A549 (cell line): ENCODE data around the gene SUSD3. TPM values are rescaled to one million over a fixed set of nuclear protein-coding genes. Genes with fewer than 3 reads are reported as not detected.

ENCODE experiments used
- ATAC-seq, 2 experiments: fragments of 200-7000 bp in 1 of 2; fragments of >200 bp in 1 of 2; cut with Nextera tagmentation in 1 of 2; cut with Tn5 transposase in 1 of 2; 3 replicates each; pipeline versions ENCODE4 v1.8.0 to v1.9.1; 2018 to 2020; ENCODE audit warnings: mild to moderate bottlenecking in 1 of 2, moderate library complexity in 1 of 2
- CTCF ChIA-PET: fragments of 300-600 bp; sonication (Branson Sonifier 250); formaldehyde crosslinking; extraction: SDS; loops from one replicate; lab custom pipeline; 2021; ENCODE audit warnings: antibody characterized with exemption, inconsistent platforms; lab: Yijun Ruan, JAX
- POLR2A ChIA-PET: fragments of 350-600 bp; formaldehyde crosslinking; extraction: SDS; loops from one replicate; lab custom pipeline; 2021; ENCODE audit warnings: antibody characterized with exemption, inconsistent platforms; lab: Yijun Ruan, JAX
- DNase-seq, 2 experiments: peaks; one replicate each; pipeline versions ENCODE4 v3.0.0 to v3.0.0-alpha.2; 2011 to 2016; ENCODE audit warnings: low read depth in 1 of 2, low spot score in 1 of 2
- FAIRE-seq: peaks from 2 replicates; lab custom pipeline; 2011; peaks lifted over from hg19 to GRCh38; lab: Jason Lieb, UNC
- H3K27ac ChIP-seq, 2 experiments: fragments of >200 bp; sonication (Bioruptor Twin); formaldehyde crosslinking; 3 replicates each; pipeline ENCODE4 v1.5.1; 2016 to 2017
- H3K4me1 ChIP-seq: fragments of >200 bp; sonication (Bioruptor Twin); formaldehyde crosslinking; 3 replicates; pipeline ENCODE4 v1.6.1; 2016
- H3K4me2 ChIP-seq: fragments of >200 bp; sonication (Bioruptor Twin); formaldehyde crosslinking; 3 replicates; pipeline ENCODE4 v1.6.1; 2016
- H3K4me3 ChIP-seq: fragments of >200 bp; sonication (Bioruptor Twin); formaldehyde crosslinking; 3 replicates; pipeline ENCODE4 v1.5.1; 2016
- H3K9me3 ChIP-seq: fragments of >200 bp; sonication (Bioruptor Twin); formaldehyde crosslinking; 3 replicates; pipeline ENCODE4 v1.6.1; 2016
- ATOH8 ChIP-seq: fragments of 250-450 bp; sonication (Bioruptor Pico); IDR thresholded peaks from 2 replicates; pipeline ENCODE4 v1.5.0; 2020; ENCODE audit warnings: low read depth, mild to moderate bottlenecking, moderate library complexity
- CBX8 ChIP-seq: fragments of 200-600 bp; sonication (generic); IDR thresholded peaks from 2 replicates; pipeline ENCODE4 v1.6.1; 2016
- CEBPB ChIP-seq, 2 experiments: fragments of >200 bp in 1 of 2; sonication (Bioruptor Twin) in 1 of 2; formaldehyde crosslinking in 1 of 2; IDR thresholded peaks; 2 replicates each; pipeline ENCODE4 v1.6.1; 2012 to 2016
- CHD2 ChIP-seq: fragments of 150-350 bp; IDR thresholded peaks from 2 replicates; pipeline ENCODE4 v1.6.1; 2014; ENCODE audit warnings: low read length; ENCODE audit not compliant: partially characterized antibody
- CHD4 ChIP-seq: fragments of 200-600 bp; sonication (generic); IDR thresholded peaks from 2 replicates; pipeline ENCODE4 v1.6.1; 2016; ENCODE audit warnings: antibody characterized with exemption, mild to moderate bottlenecking, borderline replicate concordance
- CTCF ChIP-seq: fragments of >200 bp; sonication (Bioruptor Twin); formaldehyde crosslinking; IDR thresholded peaks from 3 replicates; pipeline ENCODE4 v1.5.1; 2016
- EHF ChIP-seq: fragments of 250-450 bp; sonication (Bioruptor Pico); IDR thresholded peaks from 2 replicates; pipeline ENCODE4 v1.5.0; 2020; ENCODE audit warnings: mild to moderate bottlenecking
- EHMT2 ChIP-seq: fragments of 200-600 bp; sonication (generic); IDR thresholded peaks from 2 replicates; pipeline ENCODE4 v1.6.1; 2016; ENCODE audit warnings: antibody characterized with exemption, low read depth, mild to moderate bottlenecking, moderate library complexity
- FOSB ChIP-seq: fragments of 250-450 bp; sonication (Bioruptor Pico); IDR thresholded peaks from 2 replicates; pipeline ENCODE4 v1.5.0; 2020; ENCODE audit warnings: mild to moderate bottlenecking, moderate library complexity
- FOSL2 ChIP-seq, 2 experiments: fragments of 450-650 bp in 1 of 2; fragments of >200 bp in 1 of 2; sonication (Bioruptor Twin) in 1 of 2; formaldehyde crosslinking; IDR thresholded peaks; 2 replicates each; pipeline versions ENCODE4 v1.5.0 to v1.6.1; 2016 to 2020; ENCODE audit warnings: mild to moderate bottlenecking in 1 of 2, moderate library complexity in 1 of 2
- FOXS1 ChIP-seq: fragments of 250-450 bp; sonication (Bioruptor Pico); IDR thresholded peaks from 2 replicates; pipeline ENCODE4 v1.5.0; 2020; ENCODE audit warnings: mild to moderate bottlenecking, moderate library complexity
- HEYL ChIP-seq: fragments of 250-450 bp; sonication (Bioruptor Pico); IDR thresholded peaks from 2 replicates; pipeline ENCODE4 v1.8.0; 2021; ENCODE audit warnings: mild to moderate bottlenecking, moderate library complexity
- HOXA7 ChIP-seq: fragments of 250-450 bp; sonication (Bioruptor Pico); IDR thresholded peaks from 2 replicates; pipeline ENCODE4 v1.5.0; 2020; ENCODE audit warnings: mild to moderate bottlenecking, moderate library complexity
- MAZ ChIP-seq: fragments of 150-350 bp; IDR thresholded peaks from 2 replicates; pipeline ENCODE4 v1.6.1; 2014; ENCODE audit warnings: antibody characterized with exemption, low read depth, low read length, borderline replicate concordance
- MYC ChIP-seq: IDR thresholded peaks from 2 replicates; pipeline ENCODE4 v1.6.1; 2012; ENCODE audit warnings: mild to moderate bottlenecking, inconsistent platforms, low read length, improper control_type of control experiment, borderline replicate concordance
- POLR2AphosphoS2 ChIP-seq: conservative IDR thresholded peaks from 2 replicates; pipeline ENCODE4 v1.6.1; 2012; ENCODE audit warnings: low read length, improper control_type of control experiment, inconsistent platforms
- RFX5 ChIP-seq: fragments of 450-650 bp; IDR thresholded peaks from 2 replicates; pipeline ENCODE4 v1.7.1; 2014; ENCODE audit warnings: antibody characterized with exemption, mild to moderate bottlenecking, moderate library complexity
- SMC3 ChIP-seq: fragments of >200 bp; sonication (Bioruptor Twin); formaldehyde crosslinking; IDR thresholded peaks from 3 replicates; pipeline ENCODE4 v1.6.1; 2018; ENCODE audit warnings: inconsistent platforms
- SREBF2 ChIP-seq: fragments of 450-650 bp; IDR thresholded peaks from 2 replicates; pipeline ENCODE4 v1.6.1; 2014; ENCODE audit warnings: mild to moderate bottlenecking, moderate library complexity
- TP53 ChIP-seq: fragments of 250-450 bp; sonication (Bioruptor Pico); IDR thresholded peaks from 2 replicates; pipeline ENCODE4 v1.5.0; 2021; ENCODE audit warnings: mild to moderate bottlenecking, moderate library complexity
- ZNF302 ChIP-seq: fragments of 250-450 bp; sonication (Bioruptor Pico); IDR thresholded peaks from 2 replicates; pipeline ENCODE4 v1.9.0; 2021; ENCODE audit warnings: inconsistent platforms, mild to moderate bottlenecking, moderate library complexity
- WGBS: methylation state at CpG from one replicate; pipeline ENCODE4 v1.1.6; 2017; ENCODE audit errors: missing lambda C conversion rate; 5-methylcytosine and 5-hydroxymethylcytosine counted together
- polyA plus RNA-seq, 4 experiments: library from polyadenylated mRNA; depleted of rRNA in 3 of 4; stranded (reverse); fragments of >200 nt; fragmentation: RNase III in 1 of 4; extraction: RNeasy Plus Mini Kit Qiagen cat#74134 plus additional on column Dnase treatment in 1 of 4; gene quantifications; 2 replicates in 3 of 4; 3 replicates in 1 of 4; pipeline ENCODE4 v1.2.3, GENCODE V29; 2011 to 2017

Gene SUSD3
- polyA plus RNA-seq, 2 of the 4 experiments (the other 2 are of a cell fraction), result 0.27 to 0.34 TPM

GRCh38 chr9:93123561-93124283 lies 65.2 kb downstream of the SUSD3 start:
- POLR2A ChIA-PET, result interaction anchor here (1.4 kb wide), 1 partner anchor 10 kb away, joined by 4 read pairs; the partner anchor contains the start of gene NINJ1
- no peak overlapping the region for H3K4me3 ChIP-seq
- WGBS, result 81% methylated on average over 12 of the region's 14 CpGs
- FAIRE-seq, result no peak
- no peak overlapping the region for H3K4me2 ChIP-seq
- ATAC-seq, result no peak
- CTCF ChIA-PET, result interaction anchor here (0.9 to 8.0 kb wide), 4 partner anchors 11 to 443 kb away, joined by 3 to 42 read pairs (median 4); partner anchors contain the start of gene NINJ1
- no peaks in the 10 kb centered on the region for H3K9me3 ChIP-seq
- H3K27ac ChIP-seq, result no peak overlapping the region
- peaks cover 17% of the 10 kb centered on the region for H3K4me1 ChIP-seq
- no peak for DNase-seq
- no peak for TF ChIP-seq MAZ
- TF ChIP-seq SREBF2, result no peak
- no peak for TF ChIP-seq TP53
- no peak for TF ChIP-seq HOXA7
- no peak for TF ChIP-seq MYC
- no peak for TF ChIP-seq EHF (CRISPR knock-in tag)
- TF ChIP-seq FOSL2 (IDR thresholded peaks at IDR 0.05), result no peak
- TF ChIP-seq FOSL2 (CRISPR knock-in tag; IDR thresholded peaks at IDR 0.05), result no peak
- TF ChIP-seq FOSB (CRISPR knock-in tag), result no peak
- no peak for TF ChIP-seq CHD2
- TF ChIP-seq RFX5, result no peak
- TF ChIP-seq CHD4, result no peak
- TF ChIP-seq, all 56 proteins: peak for 0

DNA sequence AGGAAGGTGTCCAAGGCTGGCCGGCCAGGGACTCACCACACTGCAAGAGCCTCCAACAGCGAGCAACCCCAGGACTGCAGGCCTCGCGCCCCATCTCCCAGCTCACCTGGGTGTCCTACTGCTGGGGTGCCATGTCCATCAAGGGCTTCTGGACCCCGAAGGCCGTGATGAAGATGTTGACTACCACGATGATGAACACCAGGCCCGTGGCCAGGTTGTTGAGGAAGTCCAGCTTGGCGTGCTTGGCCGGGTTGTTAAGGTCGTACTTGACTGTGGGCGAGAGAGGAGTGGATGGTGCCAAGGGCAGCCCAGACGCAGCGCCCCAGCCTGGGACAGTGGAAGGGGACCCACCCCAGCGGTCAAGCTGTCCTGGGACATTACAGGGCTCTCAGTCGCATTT lies 66.3 kb downstream of the SUSD3 start:
- ChIA-PET POLR2A (no interaction called here), CTCF (interaction anchor here (1.0 to 8.0 kb wide), 7 partner anchors 10 to 180 kb away, joined by 3 to 42 read pairs (median 4); partner anchors contain the start of gene NINJ1)
- H3K27ac ChIP-seq, result no peak overlapping the region
- no peak overlapping the region for H3K4me2 ChIP-seq
- no peaks in the 10 kb centered on the region for H3K9me3 ChIP-seq
- peaks cover 12% of the 10 kb centered on the region for H3K4me1 ChIP-seq
- no peak for FAIRE-seq
- DNase-seq, result no peak
- no peak for ATAC-seq
- WGBS, result 95% methylated on average over 14 of the region's 16 CpGs
- TF ChIP-seq ATOH8 (CRISPR knock-in tag), result no peak
- TF ChIP-seq CBX8, result no peak
- no peak for TF ChIP-seq FOSB (CRISPR knock-in tag)
- TF ChIP-seq FOXS1 (CRISPR knock-in tag), result no peak
- TF ChIP-seq CHD2, result no peak
- TF ChIP-seq MYC, result no peak
- no peak for TF ChIP-seq POLR2AphosphoS2
- no peak for TF ChIP-seq CEBPB (IDR thresholded peaks at IDR 0.05)
- H3K4me3 ChIP-seq, result no peak overlapping the region

DNA sequence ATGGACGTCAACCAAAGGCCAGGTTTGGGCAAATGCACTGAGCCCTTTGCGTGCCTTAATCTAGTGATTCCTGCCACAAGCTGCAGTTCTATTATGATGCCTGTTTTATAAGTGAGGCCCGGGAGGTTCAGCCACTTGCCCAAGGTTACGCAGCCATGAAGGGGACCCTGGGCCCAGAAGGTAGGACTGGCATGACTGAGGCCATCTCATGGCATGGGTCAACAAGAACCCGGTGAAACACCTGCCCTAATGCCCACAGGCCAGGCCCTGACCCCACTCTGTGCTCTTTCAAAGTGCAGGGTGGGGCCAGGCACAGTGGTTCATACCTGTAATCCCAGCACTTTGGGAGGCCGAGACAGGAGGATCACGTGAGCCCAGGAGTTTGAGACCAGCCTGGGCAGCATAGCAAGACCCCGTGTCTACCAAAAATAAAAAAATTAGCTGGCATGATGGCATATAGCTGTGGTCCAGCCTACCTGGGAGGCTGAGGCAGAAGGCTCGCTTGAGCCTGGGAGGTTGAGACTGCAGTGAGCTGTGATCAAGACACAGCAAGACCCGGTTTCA lies 66.9 kb downstream of the SUSD3 start:
- TF ChIP-seq MAZ, result no peak
- no peak for TF ChIP-seq EHMT2
- no peak for TF ChIP-seq CHD2
- no peak for TF ChIP-seq CBX8
- TF ChIP-seq FOSB (CRISPR knock-in tag), result no peak
- TF ChIP-seq HEYL (CRISPR knock-in tag), result no peak
- no peak for TF ChIP-seq ZNF302 (CRISPR knock-in tag)
- no peak for TF ChIP-seq MYC
- no peak for TF ChIP-seq SMC3
- TF ChIP-seq CTCF, result no peak
- no peaks in the 10 kb centered on the region for H3K9me3 ChIP-seq
- ChIA-PET POLR2A (no interaction called here), CTCF (interaction anchor here (0.6 to 8.0 kb wide), 8 partner anchors 10 to 180 kb away, joined by 3 to 42 read pairs (median 4); partner anchors contain the start of gene NINJ1)
- DNase-seq (no peak), FAIRE-seq (no peak), ATAC-seq (no peak)
- peaks cover 12% of the 10 kb centered on the region for H3K4me1 ChIP-seq
- no peak overlapping the region for H3K27ac ChIP-seq
- WGBS, result 93% methylated on average over 10 of the region's 10 CpGs
- H3K4me2 ChIP-seq, result no peak overlapping the region
- no peak overlapping the region for H3K4me3 ChIP-seq
